H1 (cell line): ENCODE data around the gene CCDC93. TPM values are rescaled to one million over a fixed set of nuclear protein-coding genes. Genes with fewer than 3 reads are reported as not detected.

Experiments
- CTCF ChIA-PET: fragments of 300-600 bp; sonication (Branson Sonifier 250); formaldehyde crosslinking; loops from one replicate; lab custom pipeline; 2021; ENCODE audit not compliant: partially characterized antibody; lab: Charles Lee
- POLR2A ChIA-PET: fragments of 300-600 bp; sonication (Branson Sonifier 250); formaldehyde crosslinking; loops from one replicate; lab custom pipeline; 2021; ENCODE audit warnings: inconsistent platforms; ENCODE audit not compliant: partially characterized antibody; lab: Charles Lee
- DNase-seq, 2 experiments: peaks; one replicate each; pipeline versions ENCODE4 v3.0.0 to v3.0.0-alpha.2; 2010 to 2022; ENCODE audit warnings: low spot score in 2 of 2, low read depth in 1 of 2, mixed read lengths in 1 of 2
- FAIRE-seq: peaks from 2 replicates; lab custom pipeline; 2011; peaks lifted over from hg19 to GRCh38; lab: Jason Lieb, UNC
- H2AFZ ChIP-seq: 2 replicates; pipeline ENCODE4 v1.8.1; 2012; ENCODE audit warnings: low read length, inconsistent platforms
- H2AK5ac ChIP-seq: 2 replicates; pipeline ENCODE4 v1.6.1; 2013; ENCODE audit warnings: low read depth, low read length
- H2BK120ac ChIP-seq: replicated peaks from 2 replicates; pipeline ENCODE3; 2013; ENCODE audit warnings: low read depth, low read length, inconsistent platforms
- H2BK12ac ChIP-seq: 2 replicates; pipeline ENCODE4 v1.6.1; 2013; ENCODE audit warnings: low read depth, low read length
- H2BK15ac ChIP-seq: 2 replicates; pipeline ENCODE4 v1.6.1; 2013; ENCODE audit warnings: low read length
- H2BK20ac ChIP-seq: 2 replicates; pipeline ENCODE4 v1.6.1; 2013; ENCODE audit warnings: low read length
- H2BK5ac ChIP-seq: 2 replicates; pipeline ENCODE4 v1.6.1; 2013; ENCODE audit warnings: low read depth, low read length
- H3K14ac ChIP-seq: 2 replicates; pipeline ENCODE4 v1.6.1; 2013; ENCODE audit warnings: inconsistent platforms; ENCODE audit not compliant: insufficient read length
- H3K18ac ChIP-seq: 2 replicates; pipeline ENCODE4 v1.6.1; 2013; ENCODE audit warnings: low read length; ENCODE audit errors: extremely low read depth
- H3K23ac ChIP-seq: 2 replicates; pipeline ENCODE4 v1.6.1; 2013; ENCODE audit warnings: inconsistent platforms; ENCODE audit not compliant: insufficient read length
- H3K23me2 ChIP-seq: 2 replicates; pipeline ENCODE4 v1.6.1; 2013; ENCODE audit warnings: low read depth, low read length
- H3K27ac ChIP-seq: 2 replicates; pipeline ENCODE4 v1.6.1; 2011; ENCODE audit warnings: low read depth, low read length, inconsistent platforms
- H3K27me3 ChIP-seq, 4 experiments: replicated peaks in 1 of 4; 1 replicate in 1 of 4; 2 replicates in 3 of 4; pipeline versions ENCODE4 v1.6.1 to v1.8.1; 2011 to 2013; ENCODE audit warnings: low read length in 3 of 4, mild to moderate bottlenecking in 3 of 4, inconsistent platforms in 2 of 4, mixed read lengths in 2 of 4, moderate library complexity in 1 of 4; ENCODE audit not compliant: control insufficient read depth in 3 of 4, insufficient read depth in 3 of 4; ENCODE audit errors: extremely low read depth in 1 of 4
- H3K36me3 ChIP-seq, 4 experiments: 2 replicates each; pipeline versions ENCODE4 v1.6.1 to v1.8.1; 2011 to 2013; ENCODE audit warnings: mild to moderate bottlenecking in 4 of 4, low read length in 3 of 4, moderate library complexity in 2 of 4, control low read depth in 1 of 4, inconsistent platforms in 1 of 4; ENCODE audit not compliant: insufficient read depth in 4 of 4, control insufficient read depth in 2 of 4
- H3K4ac ChIP-seq: replicated peaks from 2 replicates; pipeline ENCODE3; 2013; ENCODE audit warnings: low read length, low read depth, mixed read lengths, inconsistent platforms; ENCODE audit not compliant: insufficient read length
- H3K4me1 ChIP-seq, 4 experiments: replicated peaks in 1 of 4; 1 replicate in 1 of 4; 2 replicates in 3 of 4; pipeline versions ENCODE4 v1.6.1 to v1.8.1; 2011 to 2013; ENCODE audit warnings: low read length in 3 of 4, inconsistent platforms in 2 of 4, mixed read lengths in 1 of 4; ENCODE audit not compliant: insufficient read depth in 4 of 4, control insufficient read depth in 3 of 4
- H3K4me2 ChIP-seq, 2 experiments: 2 replicates each; pipeline versions ENCODE4 v1.6.1 to v1.8.1; 2011 to 2013; ENCODE audit warnings: low read depth in 2 of 2, low read length in 2 of 2, control low read depth in 1 of 2, inconsistent platforms in 1 of 2, mild to moderate bottlenecking in 1 of 2; ENCODE audit not compliant: insufficient read depth in 1 of 2
- H3K4me3 ChIP-seq, 4 experiments: fragments of 200-600, 300-600 bp in 1 of 4; sonication (generic), shearing (Covaris generic), sonication (Bioruptor Twin) in 1 of 4; 2 replicates each; pipeline versions ENCODE4 v1.5.1 to v1.8.1; 2011 to 2016; ENCODE audit warnings: low read length in 4 of 4, low read depth in 3 of 4, control low read depth in 2 of 4, inconsistent platforms in 2 of 4, mild to moderate bottlenecking in 2 of 4, mixed read lengths in 1 of 4, moderate library complexity in 1 of 4; ENCODE audit not compliant: insufficient read depth in 2 of 4; ENCODE audit errors: extremely low read depth in 1 of 4
- H3K56ac ChIP-seq: replicated peaks from 2 replicates; pipeline ENCODE3; 2013; ENCODE audit warnings: low read depth, mild to moderate bottlenecking, mixed read lengths, low read length, inconsistent platforms; ENCODE audit not compliant: insufficient read length
- H3K79me1 ChIP-seq: 2 replicates; pipeline ENCODE4 v1.6.1; 2013; ENCODE audit warnings: low read depth, low read length, control low read depth
- H3K79me2 ChIP-seq, 2 experiments: 2 replicates each; pipeline versions ENCODE4 v1.6.1 to v1.8.1; 2012 to 2013; ENCODE audit warnings: low read length in 2 of 2, mild to moderate bottlenecking in 2 of 2, inconsistent platforms in 1 of 2; ENCODE audit not compliant: insufficient read depth in 2 of 2, control insufficient read depth in 1 of 2
- H3K9ac ChIP-seq, 4 experiments: replicated peaks in 1 of 4; 1 replicate in 1 of 4; 2 replicates in 3 of 4; pipeline versions ENCODE4 v1.6.1 to v1.8.1; 2011 to 2013; ENCODE audit warnings: low read depth in 3 of 4, low read length in 3 of 4, control low read depth in 2 of 4, mild to moderate bottlenecking in 2 of 4, moderate library complexity in 2 of 4, inconsistent platforms in 1 of 4; ENCODE audit errors: extremely low read depth in 1 of 4
- H3K9me3 ChIP-seq, 2 experiments: 2 replicates each; pipeline versions ENCODE4 v1.6.1 to v1.8.1; 2012 to 2013; ENCODE audit warnings: mild to moderate bottlenecking in 2 of 2, moderate library complexity in 2 of 2, control low read depth in 1 of 2, inconsistent platforms in 1 of 2, low read depth in 1 of 2, low read length in 1 of 2, mixed read lengths in 1 of 2; ENCODE audit not compliant: insufficient read depth in 2 of 2
- H4K20me1 ChIP-seq, 2 experiments: replicated peaks in 1 of 2; 2 replicates each; pipeline versions ENCODE3 to v1.8.1; 2011 to 2013; ENCODE audit warnings: inconsistent platforms in 2 of 2, low read length in 2 of 2, mild to moderate bottlenecking in 1 of 2; ENCODE audit not compliant: insufficient read depth in 2 of 2, control insufficient read depth in 1 of 2
- H4K5ac ChIP-seq: 2 replicates; pipeline ENCODE4 v1.6.1; 2013; ENCODE audit warnings: low read length, low read depth, mixed read lengths, inconsistent platforms; ENCODE audit not compliant: insufficient read length
- H4K8ac ChIP-seq: 2 replicates; pipeline ENCODE4 v1.8.0; 2013; ENCODE audit warnings: mild to moderate bottlenecking, moderate library complexity, low read length, inconsistent platforms; ENCODE audit not compliant: insufficient read depth; ENCODE audit errors: extremely low read depth
- H4K91ac ChIP-seq: replicated peaks from 2 replicates; pipeline ENCODE3; 2013; ENCODE audit warnings: low read length, mixed read lengths, inconsistent platforms; ENCODE audit not compliant: insufficient read length
- CBX8 ChIP-seq: fragments of 300-800, 300-1000 bp; sonication (generic); IDR thresholded peaks from 2 replicates; pipeline ENCODE4 v1.7.1; 2016; ENCODE audit warnings: low read depth, low read length, borderline replicate concordance
- CTBP2 ChIP-seq: IDR thresholded peaks from 2 replicates; pipeline ENCODE4 v1.7.0; 2011; ENCODE audit warnings: borderline replicate concordance, mild to moderate bottlenecking, moderate library complexity, mixed read lengths, low read length; ENCODE audit not compliant: insufficient read depth, insufficient read length
- E2F6 ChIP-seq: IDR thresholded peaks from 2 replicates; pipeline ENCODE4 v1.6.1; 2012; ENCODE audit warnings: inconsistent platforms
- GTF2F1 ChIP-seq: IDR thresholded peaks from 2 replicates; pipeline ENCODE4 v1.6.1; 2012; ENCODE audit warnings: low read depth, low read length, improper control_type of control experiment, borderline replicate concordance
- RNF2 ChIP-seq: fragments of 200-900, 300-1000 bp; sonication (generic); IDR thresholded peaks from 2 replicates; pipeline ENCODE4 v1.7.1; 2016; ENCODE audit warnings: borderline replicate concordance, low read depth, mild to moderate bottlenecking, antibody characterized with exemption, low read length; ENCODE audit not compliant: poor library complexity, severe bottlenecking; ENCODE audit errors: missing control alignments
- USF2 ChIP-seq: IDR thresholded peaks from 2 replicates; pipeline ENCODE4 v1.6.1; 2011; ENCODE audit warnings: low read length, improper control_type of control experiment
- WGBS, 2 experiments: shearing (Covaris generic) in 1 of 2; methylation state at CpG; one replicate each; pipeline versions ENCODE4 v1.1.6 to v1.1.7; 2013 to 2015; ENCODE audit warnings: low lambda C conversion rate in 2 of 2, mixed read lengths in 2 of 2, inconsistent platforms in 1 of 2, low coverage in 1 of 2, missing lambda C conversion rate in 1 of 2; ENCODE audit not compliant: insufficient replicate concordance in 2 of 2, insufficient coverage in 1 of 2, insufficient read length in 1 of 2; ENCODE audit errors: extremely low coverage in 1 of 2, missing lambda C conversion rate in 1 of 2; 5-methylcytosine and 5-hydroxymethylcytosine counted together
- polyA plus RNA-seq, 7 experiments: library from polyadenylated mRNA; depleted of rRNA in 3 of 7; stranded (reverse) in 5 of 7; unstranded in 2 of 7; fragments of >200 nt in 5 of 7; fragments of 200-250 nt in 2 of 7; gene quantifications; 1 replicate in 5 of 7; 2 replicates in 1 of 7; 4 replicates in 1 of 7; pipeline versions ENCODE4 v1.2.1 to v1.2.3, GENCODE V29; 2011 to 2013; ENCODE audit warnings: missing spikeins in 2 of 7, mixed read lengths in 2 of 7
- total RNA-seq: library from RNA; stranded (reverse); fragmentation: NEBNext Ultra II Directional; extraction: Animal tissue kit (Norgen Biotek cat#: 25700); gene quantifications from 2 replicates; pipeline ENCODE4 v1.2.1, GENCODE V29; 2021
- TF ChIP-seq, protein P1 (sequence below): IDR thresholded peaks from 2 replicates; pipeline ENCODE4 v1.6.1; 2012; ENCODE audit warnings: low read length, inconsistent platforms

Gene CCDC93
- total and polyA plus RNA-seq, 2 of the 8 experiments (the other 6 are each of a cell fraction or from before 2014, with no cell fraction given) = 5.5 to 18.0 TPM

- Histone ChIP-seq H3K14ac (no peak overlapping the region), H2BK120ac (no peak overlapping the region), H3K27ac (no peak overlapping the region), H3K18ac (no peak overlapping the region), H2BK12ac (no peak overlapping the region), H3K4me1 (no peaks in the 10 kb centered on the region), H3K79me1 (no peaks in the 10 kb centered on the region), H2BK15ac (no peak overlapping the region), H4K8ac (no peak overlapping the region), H2BK20ac (no peak overlapping the region), H3K79me2 (no peaks in the 10 kb centered on the region), H3K23me2 (no peaks in the 10 kb centered on the region), H4K5ac (no peak overlapping the region), H3K4me3 (no peak overlapping the region), H3K9me3 (no peaks in the 10 kb centered on the region), H3K27me3 (no peaks in the 10 kb centered on the region), H4K20me1 (no peaks in the 10 kb centered on the region), H4K91ac (no peak overlapping the region), H3K4ac (no peak overlapping the region), H3K56ac (no peak overlapping the region), H2AK5ac (no peak overlapping the region), H3K4me2 (no peak overlapping the region), H3K23ac (no peak overlapping the region), H2AFZ (no peak overlapping the region), H2BK5ac (no peak overlapping the region), H3K9ac (no peak overlapping the region), H3K36me3 (peaks cover 7 to 42% (median 23%) of the 10 kb centered on the region in 4 experiments)
- POLR2A ChIA-PET = no interaction called here
- FAIRE-seq (no peak), DNase-seq (no peak)
- WGBS, 2 experiments = 85% methylated on average over 5 of the region's 5 CpGs; no CpG with 5 or more reads in 1 of the 2 experiments
- CTCF ChIA-PET = interaction anchor here (1.2 to 4.7 kb wide), 6 partner anchors 9 to 115 kb away, joined by 3 to 26 read pairs (median 4); no protein-coding TSS in a partner anchor
- no peak for TF ChIP-seq USF2
- TF ChIP-seq, protein P1, sequence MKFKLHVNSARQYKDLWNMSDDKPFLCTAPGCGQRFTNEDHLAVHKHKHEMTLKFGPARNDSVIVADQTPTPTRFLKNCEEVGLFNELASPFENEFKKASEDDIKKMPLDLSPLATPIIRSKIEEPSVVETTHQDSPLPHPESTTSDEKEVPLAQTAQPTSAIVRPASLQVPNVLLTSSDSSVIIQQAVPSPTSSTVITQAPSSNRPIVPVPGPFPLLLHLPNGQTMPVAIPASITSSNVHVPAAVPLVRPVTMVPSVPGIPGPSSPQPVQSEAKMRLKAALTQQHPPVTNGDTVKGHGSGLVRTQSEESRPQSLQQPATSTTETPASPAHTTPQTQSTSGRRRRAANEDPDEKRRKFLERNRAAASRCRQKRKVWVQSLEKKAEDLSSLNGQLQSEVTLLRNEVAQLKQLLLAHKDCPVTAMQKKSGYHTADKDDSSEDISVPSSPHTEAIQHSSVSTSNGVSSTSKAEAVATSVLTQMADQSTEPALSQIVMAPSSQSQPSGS = no peak
- no peak for TF ChIP-seq RNF2
- no peak for TF ChIP-seq CTBP2
- TF ChIP-seq CBX8 = no peak
- TF ChIP-seq GTF2F1 = no peak
- no peak for TF ChIP-seq E2F6
These were observed 64.1 kb downstream of the CCDC93 start for GRCh38 chr2:117949806-117950205.
